ENCODE measurements around the gene HAUS8.
"Not testable (repeated sequence)": the region's sequence is repeated elsewhere in the genome, so short reads cannot be mapped to it uniquely, and the experiment has no call there.

Gene HAUS8

GRCh38 chr19:17075035-17075863, at the start of gene HAUS8, which contains the start of gene MYO9B:
Gene HAUS8 (minus strand): TSS chr19:17075452. CDS start chr19:17075422, 30 bp downstream.
Gene MYO9B (plus strand): TSS chr19:17075777. CDS start chr19:17101718, 25,941 bp downstream.
- DNase-seq (ENCODE audit: low read depth, low spot score): peak; percentile 98

- DNase-seq (ENCODE audit: low read depth, low spot score): no peak
These were observed 48.8 kb upstream of the HAUS8 start for GRCh38 chr19:17124025-17124424.

- DNase-seq (ENCODE audit: low read depth, low spot score): no peak
These were observed 47.8 kb upstream of the HAUS8 start for GRCh38 chr19:17123041-17123440.

GRCh38 chr19:17121736-17122293, 46.6 kb upstream of the HAUS8 start:
- no peak for DNase-seq (ENCODE audit: low read depth, low spot score)

- no peak for DNase-seq (ENCODE audit: low read depth, low spot score)
These were observed 43.7 kb upstream of the HAUS8 start for GRCh38 chr19:17118957-17119356.

GRCh38 chr19:17116996-17117702, 41.9 kb upstream of the HAUS8 start:
- DNase-seq (ENCODE audit: low read depth, low spot score): no peak

- DNase-seq (ENCODE audit: low read depth, low spot score): no peak
These were observed 39.2 kb upstream of the HAUS8 start for GRCh38 chr19:17114414-17114831.

GRCh38 chr19:17113127-17113785, 38.0 kb upstream of the HAUS8 start:
- no peak for DNase-seq (ENCODE audit: low read depth, low spot score)

- DNase-seq (ENCODE audit: low read depth, low spot score): no peak
These were observed 37.4 kb upstream of the HAUS8 start for GRCh38 chr19:17112700-17113099.

GRCh38 chr19:17112271-17112670, 37.0 kb upstream of the HAUS8 start:
- DNase-seq (ENCODE audit: low read depth, low spot score): no peak

GRCh38 chr19:17111766-17112165, 36.5 kb upstream of the HAUS8 start:
- no peak for DNase-seq (ENCODE audit: low read depth, low spot score)

- no peak for DNase-seq (ENCODE audit: low read depth, low spot score)
These were observed 35.3 kb upstream of the HAUS8 start for GRCh38 chr19:17110599-17110966.

- no peak for DNase-seq (ENCODE audit: low read depth, low spot score)
These were observed 34.8 kb upstream of the HAUS8 start for GRCh38 chr19:17109962-17110598.

- no peak for DNase-seq (ENCODE audit: low read depth, low spot score)
These were observed 34.0 kb upstream of the HAUS8 start for GRCh38 chr19:17109300-17109699.

GRCh38 chr19:17108453-17108784, 33.2 kb upstream of the HAUS8 start:
- DNase-seq (ENCODE audit: low read depth, low spot score): no peak

- peak; percentile 80 for DNase-seq (ENCODE audit: low read depth, low spot score)
These were observed 32.5 kb upstream of the HAUS8 start for GRCh38 chr19:17107546-17108452.

- DNase-seq (ENCODE audit: low read depth, low spot score): not testable (repeated sequence)
These were observed 31.7 kb upstream of the HAUS8 start for GRCh38 chr19:17106964-17107363.

- DNase-seq (ENCODE audit: low read depth, low spot score): no peak
These were observed 30.3 kb upstream of the HAUS8 start for GRCh38 chr19:17105556-17105955.

GRCh38 chr19:17104679-17105078, 29.4 kb upstream of the HAUS8 start:
- no peak for DNase-seq (ENCODE audit: low read depth, low spot score)

GRCh38 chr19:17103177-17103576, 27.9 kb upstream of the HAUS8 start:
- no peak for DNase-seq (ENCODE audit: low read depth, low spot score)
